Activated T-helper 2 cell treated with anti-CD3 and anti-CD28 coated beads, Interferon-gamma antibody, Interleukin-2, Interleukin-4, amounts not matched to agents 10 μg/mL and 5 μg/mL and 100 μg/mL, durations not matched to agents 14 hours and 24 hours and 36 hours (primary cell): Measurements from ENCODE around the gene TAOK3. TPM values are rescaled to one million over a fixed set of nuclear protein-coding genes. Genes with fewer than 3 reads are reported as not detected.
"Not testable (repeated sequence)": the region's sequence is repeated elsewhere in the genome, so short reads cannot be mapped to it uniquely, and the experiment has no call there.

ENCODE experiments used
- DNase-seq: peaks from one replicate; pipeline ENCODE4 v3.0.0; 2021; ENCODE audit warnings: low spot score
- H3K27ac Mint-ChIP-seq: one replicate; pipeline ENCODE4 v1.8.0; 2021; ENCODE audit warnings: mixed read lengths
- H3K27me3 Mint-ChIP-seq: one replicate; pipeline ENCODE4 v1.8.0; 2021; ENCODE audit warnings: low read depth, mixed read lengths
- H3K36me3 Mint-ChIP-seq: one replicate; pipeline ENCODE4 v1.8.0; 2021; ENCODE audit warnings: low read depth, mixed read lengths
- H3K4me1 Mint-ChIP-seq: one replicate; pipeline ENCODE4 v1.8.0; 2021; ENCODE audit warnings: low read depth, mixed read lengths
- H3K4me3 Mint-ChIP-seq: one replicate; pipeline ENCODE4 v1.8.0; 2021; ENCODE audit warnings: low read depth, mild to moderate bottlenecking, moderate library complexity, mixed read lengths
- H3K9me3 Mint-ChIP-seq: one replicate; pipeline ENCODE4 v1.8.0; 2021; ENCODE audit warnings: mixed read lengths
- intact Hi-C: fragments of 100-400 bp; cut with micrococcal nuclease; formaldehyde crosslinking; loops from one replicate; pipeline ENCODE4 v1.15.1; 2023
- total RNA-seq: library from RNA; stranded (reverse); gene quantifications from 2 replicates; pipeline ENCODE4 v1.2.3, GENCODE V29; 2022

The TAOK3 gene
- total RNA-seq, 1 donor from 2014 or later, result 52.4 TPM

GRCh38 chr12:118150625-118151024, 222.1 kb downstream of the TAOK3 start:
- DNase-seq, result no peak
- Mint-ChIP-seq H3K36me3 (peaks cover 41% of the 10 kb centered on the region), H3K9me3 (no peaks in the 10 kb centered on the region), H3K27me3 (no peaks in the 10 kb centered on the region), H3K4me3 (no peak overlapping the region), H3K27ac (no peak overlapping the region), H3K4me1 (no peaks in the 10 kb centered on the region)
- intact Hi-C loops, result no loop called here

DNA sequence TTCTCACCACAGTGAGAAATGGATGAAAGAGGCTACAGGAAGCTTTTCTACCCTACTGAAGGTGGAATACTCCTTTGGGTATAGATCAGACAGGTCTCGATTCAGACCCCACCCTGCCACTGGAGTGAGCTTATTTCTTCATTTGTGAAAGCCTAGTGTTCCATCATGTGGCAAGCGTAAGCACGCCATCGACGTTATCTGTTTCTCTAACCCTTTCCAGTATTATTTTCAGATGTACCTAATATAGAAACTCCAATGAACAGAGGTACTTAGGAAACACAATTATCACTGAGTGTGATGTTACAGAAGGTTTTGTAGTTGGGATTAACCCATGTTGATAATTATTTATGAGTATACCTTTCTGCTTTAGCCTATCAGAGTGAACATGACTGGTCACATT, 224.4 kb downstream of the TAOK3 start:
- DNase-seq, result no peak
- Mint-ChIP-seq H3K9me3 (no peaks in the 10 kb centered on the region), H3K4me3 (no peak overlapping the region), H3K27me3 (no peaks in the 10 kb centered on the region), H3K36me3 (peaks cover 61% of the 10 kb centered on the region), H3K4me1 (no peaks in the 10 kb centered on the region), H3K27ac (no peak overlapping the region)
- intact Hi-C loops, result no loop called here

DNA sequence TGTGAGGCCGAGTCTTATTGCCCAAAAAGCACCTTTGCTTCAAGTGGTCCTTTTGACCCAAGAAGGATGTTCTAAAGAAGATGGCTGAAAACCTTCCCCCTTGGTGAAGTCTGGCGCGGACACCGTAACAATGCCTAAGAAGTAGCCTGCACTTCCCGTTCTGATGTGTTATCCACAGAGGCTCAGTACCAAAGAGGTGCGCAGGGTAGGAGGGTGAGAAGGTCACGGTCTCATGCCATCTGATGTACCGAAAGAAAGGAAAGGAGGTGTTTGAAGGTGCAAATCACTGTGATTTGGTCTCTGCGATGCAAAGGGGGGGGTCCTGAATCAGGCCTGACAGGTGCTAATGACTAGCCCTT, 226.9 kb downstream of the TAOK3 start:
- no peak overlapping the region for H3K27ac Mint-ChIP-seq
- H3K9me3 Mint-ChIP-seq, result no peaks in the 10 kb centered on the region

GRCh38 chr12:118145113-118145797, 227.5 kb downstream of the TAOK3 start:
- no peaks in the 10 kb centered on the region for H3K27me3 Mint-ChIP-seq
- H3K27ac Mint-ChIP-seq, result no peak overlapping the region
- no peak overlapping the region for H3K4me3 Mint-ChIP-seq
- H3K4me1 Mint-ChIP-seq, result peaks cover 4% of the 10 kb centered on the region
- intact Hi-C loops, result no loop called here
- H3K9me3 Mint-ChIP-seq, result no peaks in the 10 kb centered on the region
- H3K36me3 Mint-ChIP-seq, result peaks cover 71% of the 10 kb centered on the region
- no peak for DNase-seq

More for the DNA sequence above, 226.9 kb downstream of the TAOK3 start:
- Mint-ChIP-seq H3K4me3 (no peak overlapping the region), H3K27me3 (no peaks in the 10 kb centered on the region), H3K4me1 (peaks cover 4% of the 10 kb centered on the region), H3K36me3 (peaks cover 70% of the 10 kb centered on the region)
- no peak for DNase-seq
- intact Hi-C loops, result no loop called here

GRCh38 chr12:118144499-118144898, 228.2 kb downstream of the TAOK3 start:
- Mint-ChIP-seq H3K9me3 (no peaks in the 10 kb centered on the region), H3K4me1 (peaks cover 4% of the 10 kb centered on the region), H3K36me3 (peaks cover 73% of the 10 kb centered on the region), H3K4me3 (no peak overlapping the region), H3K27me3 (no peaks in the 10 kb centered on the region), H3K27ac (no peak overlapping the region)
- DNase-seq, result no peak
- intact Hi-C loops, result no loop called here

DNA sequence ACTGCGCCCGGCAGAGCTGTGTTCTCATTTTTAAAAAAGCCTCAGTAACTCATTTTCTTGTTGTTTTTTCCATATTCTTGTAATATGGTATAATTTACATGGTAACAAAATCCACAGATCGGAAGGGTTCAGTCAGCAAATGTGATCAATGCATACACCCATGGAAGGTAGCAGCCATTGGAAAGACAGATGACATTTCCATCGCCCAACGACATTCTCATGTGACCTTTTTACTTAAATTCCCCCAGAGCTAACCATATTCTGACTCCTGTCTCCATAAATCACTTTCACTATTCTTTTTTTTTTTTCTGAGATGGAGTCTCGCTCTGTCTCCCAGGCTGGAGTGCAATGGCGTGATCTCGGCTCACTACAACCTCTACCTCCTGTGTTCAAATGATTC, 231.9 kb downstream of the TAOK3 start:
- Mint-ChIP-seq H3K4me3 (no peak overlapping the region), H3K27ac (no peak overlapping the region), H3K4me1 (peaks cover 15% of the 10 kb centered on the region), H3K27me3 (no peaks in the 10 kb centered on the region), H3K36me3 (peaks cover 67% of the 10 kb centered on the region), H3K9me3 (no peaks in the 10 kb centered on the region)
- intact Hi-C loops, result no loop called here
- DNase-seq, result no peak

- peak overlapping the region; percentile 80 for H3K27ac Mint-ChIP-seq
- no peaks in the 10 kb centered on the region for H3K9me3 Mint-ChIP-seq
- intact Hi-C loops, result loop anchor here (2.0 to 5.0 kb wide), 4 partner anchors 16 to 240 kb away; partner anchors contain the start of genes SUDS3 and WSB2
- H3K4me3 Mint-ChIP-seq, result peak overlapping the region; percentile 99
- DNase-seq, result no peak
- peaks cover 39% of the 10 kb centered on the region for H3K36me3 Mint-ChIP-seq
- no peaks in the 10 kb centered on the region for H3K27me3 Mint-ChIP-seq
- peaks cover 21% of the 10 kb centered on the region for H3K4me1 Mint-ChIP-seq
Measured at GRCh38 chr12:118137148-118137678, 235.5 kb downstream of the TAOK3 start.

- peak; percentile 16 for DNase-seq
- Mint-ChIP-seq H3K27ac (peak overlapping the region; percentile 80), H3K27me3 (no peaks in the 10 kb centered on the region), H3K4me1 (peaks cover 25% of the 10 kb centered on the region), H3K4me3 (peak overlapping the region; percentile 99), H3K9me3 (no peaks in the 10 kb centered on the region), H3K36me3 (peaks cover 36% of the 10 kb centered on the region)
- intact Hi-C loops, result loop anchor here (2.0 to 5.0 kb wide), 4 partner anchors 16 to 241 kb away; partner anchors contain the start of genes SUDS3 and WSB2
Measured at GRCh38 chr12:118136559-118137003, 236.1 kb downstream of the TAOK3 start.

DNA sequence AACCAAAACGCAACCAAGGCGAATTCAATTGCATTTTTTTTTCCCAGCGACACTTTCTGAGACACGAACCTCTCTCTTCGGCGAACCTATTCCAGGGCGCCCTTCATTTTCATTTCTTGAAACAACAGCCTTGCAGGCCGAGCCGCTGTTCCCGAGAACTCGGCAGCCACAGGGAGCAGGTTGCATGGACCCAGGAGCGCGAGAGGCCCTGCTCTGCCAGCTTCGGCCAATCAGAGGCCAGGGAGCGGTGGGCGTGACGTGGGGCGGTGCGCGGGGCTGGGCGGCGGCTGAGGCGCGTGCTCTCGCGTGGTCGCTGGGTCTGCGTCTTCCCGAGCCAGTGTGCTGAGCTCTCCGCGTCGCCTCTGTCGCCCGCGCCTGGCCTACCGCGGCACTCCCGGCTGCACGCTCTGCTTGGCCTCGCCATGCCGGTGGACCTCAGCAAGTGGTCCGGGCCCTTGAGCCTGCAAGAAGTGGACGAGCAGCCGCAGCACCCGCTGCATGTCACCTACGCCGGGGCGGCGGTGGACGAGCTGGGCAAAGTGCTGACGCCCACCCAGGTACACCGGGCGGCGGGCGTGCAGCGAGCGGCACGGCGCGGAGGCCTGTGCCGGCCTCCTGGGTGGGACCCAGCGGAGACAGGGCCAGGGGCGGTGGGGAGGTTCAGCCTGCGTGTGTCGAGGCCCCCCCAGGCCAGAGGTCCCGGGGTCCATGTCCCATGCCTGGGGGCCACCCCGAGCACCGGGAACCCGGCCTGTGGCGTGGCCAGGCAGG, 236.7 kb downstream of the TAOK3 start, which contains the start of gene PEBP1:
PEBP1 (plus strand) TSS at position 337 of the 771 bp plus-strand sequence; CDS start at position 423, 86 bp downstream.
- peaks cover 30% of the 10 kb centered on the region for H3K36me3 Mint-ChIP-seq
- intact Hi-C loops, result loop anchor here (2.0 to 5.0 kb wide), 4 partner anchors 15 to 241 kb away; partner anchors contain the start of genes SUDS3 and WSB2
- no peaks in the 10 kb centered on the region for H3K27me3 Mint-ChIP-seq
- no peaks in the 10 kb centered on the region for H3K9me3 Mint-ChIP-seq
- peaks cover 25% of the 10 kb centered on the region for H3K4me1 Mint-ChIP-seq
- peak within 1 kb of the TSS; percentile 89 for H3K27ac Mint-ChIP-seq
- peak within 1 kb of the TSS; percentile 99 for H3K4me3 Mint-ChIP-seq
- peak; percentile 90 for DNase-seq

DNA sequence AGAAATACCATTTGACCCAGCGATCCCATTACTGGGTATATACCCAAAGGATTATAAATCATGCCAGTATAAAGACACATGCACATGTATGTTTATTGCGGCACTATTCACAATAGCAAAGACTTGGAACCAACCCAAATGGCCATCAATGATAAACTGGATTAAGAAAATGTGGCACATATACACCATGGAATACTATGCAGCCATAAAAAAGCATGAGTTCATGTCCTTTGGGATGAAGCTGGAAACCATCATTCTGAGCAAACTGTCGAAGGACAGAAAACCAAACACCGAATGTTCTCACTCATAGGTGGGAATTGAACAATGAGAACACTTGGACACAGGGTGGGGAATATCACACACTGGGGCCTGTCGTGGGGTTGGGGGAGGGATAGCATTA, 243.3 kb downstream of the TAOK3 start:
- intact Hi-C loops, result not testable (repeated sequence)

GRCh38 chr12:118127867-118128266, 244.8 kb downstream of the TAOK3 start:
- no peaks in the 10 kb centered on the region for H3K36me3 Mint-ChIP-seq
- no peak for DNase-seq
- no peaks in the 10 kb centered on the region for H3K27me3 Mint-ChIP-seq
- intact Hi-C loops, result no loop called here
- no peaks in the 10 kb centered on the region for H3K9me3 Mint-ChIP-seq
- H3K4me3 Mint-ChIP-seq, result no peak overlapping the region
- H3K4me1 Mint-ChIP-seq, result peaks cover 4% of the 10 kb centered on the region
- no peak overlapping the region for H3K27ac Mint-ChIP-seq

More for the DNA sequence above, 243.3 kb downstream of the TAOK3 start:
- not testable (repeated sequence) for H3K36me3 Mint-ChIP-seq, H3K27me3 Mint-ChIP-seq, H3K4me3 Mint-ChIP-seq, DNase-seq, H3K4me1 Mint-ChIP-seq, H3K9me3 Mint-ChIP-seq, H3K27ac Mint-ChIP-seq

- Mint-ChIP-seq H3K27me3 (no peaks in the 10 kb centered on the region), H3K4me1 (no peaks in the 10 kb centered on the region), H3K9me3 (no peaks in the 10 kb centered on the region), H3K4me3 (no peak overlapping the region), H3K27ac (no peak overlapping the region), H3K36me3 (no peaks in the 10 kb centered on the region)
- DNase-seq, result no peak
- intact Hi-C loops, result no loop called here
Measured at GRCh38 chr12:118126119-118126757, 246.5 kb downstream of the TAOK3 start.
